ENCODE measurements around the gene MAVS. TPM values are rescaled to one million over a fixed set of nuclear protein-coding genes. Genes with fewer than 3 reads are reported as not detected.

MAVS gene
- total and polyA plus RNA-seq, 11 donors = 32.5 to 74.0 (median 43.3) TPM

- 95 to 97% (median 96%) methylated on average over 6 of the region's 6 CpGs for WGBS, 4 donors
- intact Hi-C loops (cut with DNase I) = loop anchor here in 4 of 10 donors (5.0 to 10.0 kb wide), 3 partner anchors 71 to 184 kb away; partner anchors contain the start of genes CENPB (in 4 of the 4) and SPEF1 (in 3 of the 4)
- ATAC-seq = no peak
These were observed 12.1 kb downstream of the MAVS start for GRCh38 chr20:3858689-3859088.

GRCh38 chr20:3861191-3861590 is 14.6 kb downstream of the MAVS start:
- Histone ChIP-seq H3K4me1 (peaks cover 0 to 6% (median 0%) of the 10 kb centered on the region in 12 donors), H3K27me3 (no peaks in the 10 kb centered on the region), H3K36me3 (peaks cover 6 to 100% (median 98%) of the 10 kb centered on the region in 9 donors), H3K9me3 (no peaks in the 10 kb centered on the region), H3K27ac (no peak overlapping the region), H3K4me3 (no peak overlapping the region)
- intact Hi-C loops (cut with DNase I) = no loop called here
- 91 to 98% (median 95%) methylated on average over 7 of the region's 7 CpGs for WGBS, 4 donors
- DNase-seq = no peak
- TF ChIP-seq POLR2A (IDR thresholded peaks at IDR 0.05) = no peak
- TF ChIP-seq CTCF (IDR thresholded peaks at IDR 0.05) = no peak
- no peak for ATAC-seq

More at GRCh38 chr20:3858689-3859088, 12.1 kb downstream of the MAVS start:
- DNase-seq = no peak
- H3K4me3 ChIP-seq = no peak overlapping the region
- H3K27me3 ChIP-seq = no peaks in the 10 kb centered on the region
- H3K9me3 ChIP-seq = no peaks in the 10 kb centered on the region
- TF ChIP-seq POLR2A (IDR thresholded peaks at IDR 0.05) (no peak), CTCF (IDR thresholded peaks at IDR 0.05) (no peak)
- H3K36me3 ChIP-seq = peaks cover 6 to 97% (median 92%) of the 10 kb centered on the region in 9 donors
- H3K4me1 ChIP-seq = peaks cover 0 to 14% (median 4%) of the 10 kb centered on the region in 12 donors
- H3K27ac ChIP-seq = no peak overlapping the region

- H3K27ac ChIP-seq = no peak overlapping the region
- H3K27me3 ChIP-seq = no peaks in the 10 kb centered on the region
- H3K4me3 ChIP-seq = no peak overlapping the region
- no peak for DNase-seq
- 91 to 100% (median 97%) methylated on average over 1 of the region's 1 CpG for WGBS, 4 donors
- intact Hi-C loops (cut with DNase I) = no loop called here
- no peaks in the 10 kb centered on the region for H3K9me3 ChIP-seq
- H3K4me1 ChIP-seq = peaks cover 0 to 3% (median 0%) of the 10 kb centered on the region in 12 donors
- ATAC-seq = no peak
- peaks cover 6 to 100% (median 98%) of the 10 kb centered on the region in 9 donors for H3K36me3 ChIP-seq
- TF ChIP-seq CTCF (IDR thresholded peaks at IDR 0.05) = no peak
- TF ChIP-seq POLR2A (IDR thresholded peaks at IDR 0.05) = no peak
These were observed 15.7 kb downstream of the MAVS start for GRCh38 chr20:3862333-3862732.

GRCh38 chr20:3863317-3863716 is 16.7 kb downstream of the MAVS start:
- H3K4me1 ChIP-seq = peaks cover 0 to 3% (median 0%) of the 10 kb centered on the region in 12 donors
- intact Hi-C loops (cut with DNase I) = no loop called here
- no peak overlapping the region for H3K4me3 ChIP-seq
- WGBS, 4 donors = 81 to 89% (median 87%) methylated on average over 7 of the region's 7 CpGs
- H3K9me3 ChIP-seq = no peaks in the 10 kb centered on the region
- no peak overlapping the region for H3K27ac ChIP-seq
- H3K27me3 ChIP-seq = no peaks in the 10 kb centered on the region
- DNase-seq (no peak), ATAC-seq (no peak)
- H3K36me3 ChIP-seq = peaks cover 2 to 100% (median 97%) of the 10 kb centered on the region in 9 donors
- no peak for TF ChIP-seq CTCF (IDR thresholded peaks at IDR 0.05)
- TF ChIP-seq POLR2A (IDR thresholded peaks at IDR 0.05) = no peak

Data from heart left ventricle (tissue), 16 donors.